CD4-positive, alpha-beta T cell treated with Interleukin-10 for 1 hour (primary cell): ENCODE results near the gene MYO18A.

ENCODE experiments used
- DNase-seq: peaks from one replicate; pipeline ENCODE4 v3.0.0-alpha.2; 2020

MYO18A gene

GRCh38 chr17:29048440-29049368, 131.5 kb downstream of the MYO18A start:
- no peak for DNase-seq

GRCh38 chr17:29046473-29046839, 133.7 kb downstream of the MYO18A start:
- no peak for DNase-seq

- DNase-seq = no peak
Measured at GRCh38 chr17:29045734-29046472, 134.3 kb downstream of the MYO18A start.

DNA sequence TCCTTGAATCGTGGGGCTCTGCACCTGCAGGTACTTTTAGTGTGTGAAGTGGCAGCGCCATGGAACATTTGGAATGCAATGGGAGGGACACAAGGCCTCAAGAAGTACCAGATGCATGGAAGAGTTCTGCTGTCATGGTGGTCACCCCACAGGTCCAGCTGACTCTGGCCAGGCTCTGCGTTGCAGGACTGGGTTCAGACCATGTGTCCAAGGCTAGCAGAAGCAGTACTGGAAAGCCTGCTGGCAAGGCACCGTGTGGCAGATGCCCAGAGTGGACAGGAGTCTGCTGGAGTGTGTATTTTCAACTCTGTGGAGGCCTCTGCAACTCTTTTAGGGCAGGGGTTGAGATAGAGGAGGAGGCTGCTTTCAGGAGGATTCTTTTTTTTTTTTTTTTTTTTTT, 135.2 kb downstream of the MYO18A start:
- no peak for DNase-seq

DNA sequence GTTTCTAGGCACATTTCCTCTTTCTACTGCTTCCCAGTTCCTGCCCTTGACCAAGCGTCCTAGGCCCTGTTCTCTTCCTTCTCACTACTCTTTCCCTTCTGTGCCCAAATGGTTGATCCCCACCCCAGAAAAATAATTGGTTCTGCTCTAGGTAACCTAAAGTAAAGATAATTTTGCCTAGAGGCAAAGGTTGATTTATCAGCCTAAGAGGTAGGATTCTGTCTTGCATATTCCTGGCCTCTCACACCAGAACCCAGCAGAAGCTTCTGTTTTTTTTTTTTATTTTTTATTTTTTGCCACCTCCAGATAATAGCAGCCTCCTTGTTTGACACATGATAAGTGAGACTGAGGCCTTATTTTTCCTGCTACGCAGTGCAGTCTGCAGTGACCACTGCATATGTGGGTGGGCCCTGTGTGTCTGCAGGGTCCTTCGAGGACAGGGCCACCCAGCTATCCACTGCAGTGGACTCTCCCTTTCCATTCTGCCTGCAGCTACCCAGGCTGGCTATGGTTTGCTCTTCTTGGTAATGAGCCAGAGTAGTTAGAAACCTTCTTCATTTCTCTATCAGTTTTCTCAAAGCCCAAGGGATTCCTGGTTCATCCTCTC, 136.6 kb downstream of the MYO18A start:
- peak; percentile 3 for DNase-seq

- no peak for DNase-seq
Measured at GRCh38 chr17:29042679-29043538, 137.3 kb downstream of the MYO18A start, which contains the start of gene PIPOX. Gene PIPOX, plus strand, starts transcription at chr17:29043141. Its CDS starts 85 bp downstream, at chr17:29043226.

GRCh38 chr17:29042026-29042678, 138.0 kb downstream of the MYO18A start:
- DNase-seq = no peak

GRCh38 chr17:29041571-29041970, 138.6 kb downstream of the MYO18A start:
- no peak for DNase-seq

GRCh38 chr17:29041091-29041490, 139.1 kb downstream of the MYO18A start:
- no peak for DNase-seq

- no peak for DNase-seq
Measured at GRCh38 chr17:29039764-29040598, 140.2 kb downstream of the MYO18A start.

GRCh38 chr17:29038085-29038795, 142.0 kb downstream of the MYO18A start:
- DNase-seq = no peak

- no peak for DNase-seq
Measured at GRCh38 chr17:29037739-29038084, 142.5 kb downstream of the MYO18A start.

- DNase-seq = no peak
Measured at GRCh38 chr17:29036584-29036983, 143.6 kb downstream of the MYO18A start.

DNA sequence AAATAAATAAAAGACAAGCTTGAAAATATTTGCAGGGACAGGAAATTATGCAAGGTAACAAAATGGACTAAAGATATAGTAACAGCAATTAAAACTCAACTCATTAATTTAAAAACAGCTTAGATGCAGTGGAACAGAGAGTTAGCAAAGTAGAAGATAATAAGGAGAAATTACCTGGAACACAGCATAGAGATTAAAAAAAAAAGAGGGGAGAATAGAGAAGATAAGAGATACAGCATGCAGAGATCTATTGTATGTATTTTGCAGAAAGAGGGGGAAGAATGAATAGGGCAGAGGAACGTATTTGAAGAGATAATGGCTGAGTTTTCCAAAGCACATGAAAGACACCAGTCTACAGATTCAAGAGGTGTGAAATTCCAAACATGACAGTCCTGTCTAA, 145.7 kb downstream of the MYO18A start:
- no peak for DNase-seq

GRCh38 chr17:29032857-29033197, 147.4 kb downstream of the MYO18A start:
- no peak for DNase-seq

DNA sequence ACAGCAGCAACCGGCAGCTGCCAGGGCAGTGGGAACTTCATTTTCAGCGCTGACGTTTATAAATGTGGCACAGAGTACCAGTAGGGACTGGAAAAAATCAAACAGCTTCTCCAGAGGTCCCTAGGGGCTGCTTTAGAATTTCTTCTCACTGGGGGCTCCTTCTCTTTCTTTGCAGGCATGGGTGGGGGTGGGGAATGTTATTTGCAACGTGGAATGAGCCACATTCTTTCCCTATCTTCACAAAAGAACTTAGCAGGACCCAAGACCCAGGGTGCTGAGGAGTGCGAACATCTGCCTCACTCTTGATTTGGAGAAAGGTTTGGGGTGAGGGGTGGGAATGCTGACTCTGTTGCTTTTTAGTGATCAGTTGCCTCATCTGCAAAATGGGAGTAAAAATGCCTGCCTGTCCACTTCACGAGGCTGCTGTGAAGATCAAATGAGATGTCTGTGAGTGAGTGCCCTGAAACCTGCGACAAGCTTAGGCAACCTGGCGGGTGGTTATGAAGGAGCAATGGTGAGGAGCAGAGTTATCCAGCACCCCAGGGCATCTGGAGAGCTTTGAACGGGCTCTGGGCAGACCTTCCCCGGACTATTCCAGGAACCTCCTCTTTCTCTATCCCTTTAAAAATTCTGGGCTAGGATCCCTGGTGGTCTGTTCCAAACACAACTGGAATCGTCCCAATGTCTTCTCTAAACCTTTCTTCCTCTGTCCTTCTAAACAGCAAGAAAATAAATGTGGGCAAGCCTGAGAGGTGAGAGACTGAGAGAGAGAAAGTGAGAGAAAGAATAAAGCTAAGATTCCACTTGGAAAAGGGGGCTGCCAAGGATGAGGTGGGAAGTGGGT, 148.0 kb downstream of the MYO18A start:
- no peak for DNase-seq

DNA sequence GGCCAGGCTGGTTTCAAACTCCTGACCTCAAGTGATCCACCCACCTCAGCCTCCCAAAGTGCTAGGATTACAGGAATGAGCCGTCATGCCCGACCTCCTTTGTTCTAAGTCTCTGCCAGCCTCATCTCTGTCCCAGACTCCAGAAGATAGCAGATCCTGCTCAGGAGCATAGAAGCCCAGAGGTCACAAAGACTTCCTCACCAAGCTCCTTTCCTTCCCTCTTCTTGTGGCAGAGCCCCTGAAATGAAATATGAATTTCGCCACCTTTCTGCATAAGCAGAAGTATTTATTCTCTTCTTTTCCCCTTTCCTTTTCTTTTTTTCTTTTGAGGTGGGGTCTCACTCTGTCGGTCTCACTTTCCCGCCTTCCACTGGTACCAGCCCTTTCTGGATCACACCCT, 148.7 kb downstream of the MYO18A start:
- no peak for DNase-seq

GRCh38 chr17:29024316-29024952, 155.8 kb downstream of the MYO18A start:
- no peak for DNase-seq

GRCh38 chr17:29022074-29022473, 158.1 kb downstream of the MYO18A start:
- DNase-seq = no peak
